HEK293T (cell line): ENCODE data around the gene NPAS4.
A peak's percentile ranks its signal among the peaks of the same experiment; 100 is the strongest.

ENCODE experiments used
- CTCF ChIA-PET: fragments of 350-600 bp; formaldehyde crosslinking; extraction: SDS; loops from one replicate; lab custom pipeline; 2021; ENCODE audit warnings: antibody characterized with exemption, inconsistent platforms; lab: Yijun Ruan, JAX
- POLR2A ChIA-PET: fragments of 350-600 bp; formaldehyde crosslinking; extraction: SDS; loops from one replicate; lab custom pipeline; 2020; ENCODE audit warnings: antibody characterized with exemption, inconsistent platforms; lab: Yijun Ruan, JAX
- DNase-seq: peaks from one replicate; pipeline ENCODE4 v3.0.0; 2012; ENCODE audit warnings: mixed read lengths; ENCODE audit errors: extremely low spot score
- ARNT ChIP-seq: fragments of 450-650 bp; IDR thresholded peaks from 2 replicates; pipeline ENCODE4 v1.6.1; 2017; ENCODE audit warnings: mild to moderate bottlenecking
- BHLHE40 ChIP-seq: fragments of 450-650 bp; IDR thresholded peaks from 2 replicates; pipeline ENCODE4 v1.6.1; 2016; ENCODE audit warnings: mild to moderate bottlenecking, moderate library complexity, borderline replicate concordance
- CTBP1 ChIP-seq: fragments of 450-650 bp; IDR thresholded peaks from 2 replicates; pipeline ENCODE4 v1.6.1; 2016; ENCODE audit warnings: borderline replicate concordance
- ELF4 ChIP-seq: fragments of 450-650 bp; IDR thresholded peaks from 2 replicates; pipeline ENCODE4 v1.6.1; 2017; ENCODE audit warnings: antibody characterized with exemption
- FOXA1 ChIP-seq: fragments of 450-650 bp; IDR thresholded peaks from 2 replicates; pipeline ENCODE4 v1.6.1; 2016; ENCODE audit warnings: mild to moderate bottlenecking
- FOXK2 ChIP-seq: fragments of 450-650 bp; IDR thresholded peaks from 2 replicates; pipeline ENCODE4 v1.6.1; 2016; ENCODE audit warnings: mild to moderate bottlenecking
- FOXM1 ChIP-seq: fragments of 450-650 bp; IDR thresholded peaks from 2 replicates; pipeline ENCODE4 v1.6.1; 2017; ENCODE audit warnings: mild to moderate bottlenecking, borderline replicate concordance
- HDGF ChIP-seq: fragments of 450-650 bp; IDR thresholded peaks from 2 replicates; pipeline ENCODE4 v1.6.1; 2017; ENCODE audit warnings: antibody characterized with exemption, borderline replicate concordance
- L3MBTL2 ChIP-seq: fragments of 450-650 bp; conservative IDR thresholded peaks from 2 replicates; pipeline ENCODE4 v1.6.1; 2016; ENCODE audit warnings: mild to moderate bottlenecking
- LEF1 ChIP-seq: fragments of 450-650 bp; IDR thresholded peaks from 2 replicates; pipeline ENCODE4 v1.6.1; 2017; ENCODE audit warnings: mild to moderate bottlenecking, borderline replicate concordance
- NFRKB ChIP-seq: fragments of 450-650 bp; IDR thresholded peaks from 2 replicates; pipeline ENCODE4 v1.6.1; 2016; ENCODE audit warnings: mild to moderate bottlenecking, moderate library complexity
- PKNOX1 ChIP-seq: fragments of 450-650 bp; IDR thresholded peaks from 2 replicates; pipeline ENCODE4 v1.6.1; 2016
- SP1 ChIP-seq: fragments of 450-650 bp; IDR thresholded peaks from 2 replicates; pipeline ENCODE4 v1.6.1; 2017
- SUZ12 ChIP-seq: fragments of 450-650 bp; IDR thresholded peaks from 2 replicates; pipeline ENCODE4 v1.6.1; 2016; ENCODE audit warnings: mild to moderate bottlenecking
- TARDBP ChIP-seq: fragments of 450-650 bp; IDR thresholded peaks from 2 replicates; pipeline ENCODE4 v1.6.1; 2016
- ZNF384 ChIP-seq: fragments of 450-650 bp; IDR thresholded peaks from 2 replicates; pipeline ENCODE4 v1.6.1; 2016

The NPAS4 gene

GRCh38 chr11:66408488-66409214 lies 12.2 kb upstream of the NPAS4 start:
- DNase-seq, result peak; percentile 90
- peak; percentile 35; the same call in 1 of the 2 replicates for TF ChIP-seq ARNT
- no peak for TF ChIP-seq FOXM1
- no peak for TF ChIP-seq TARDBP
- ChIA-PET POLR2A (interaction anchor here (1.4 kb wide), 1 partner anchor 71 kb away, joined by 6 read pairs; the partner anchor contains the start of gene DPP3), CTCF (interaction anchor here (1.1 to 3.2 kb wide), 6 partner anchors 13 to 269 kb away, joined by 3 to 12 read pairs (median 6); partner anchors contain the start of genes DPP3, MRPL11, NPAS4 and RBM4B)

- TF ChIP-seq BHLHE40 (no peak), SP1 (no peak), FOXM1 (no peak), CTBP1 (no peak), FOXA1 (no peak), TARDBP (no peak), LEF1 (no peak), PKNOX1 (no peak), ELF4 (no peak), FOXK2 (no peak), HDGF (no peak), L3MBTL2 (no peak), NFRKB (no peak)
- POLR2A ChIA-PET, result interaction anchor here (1.4 kb wide), 1 partner anchor 71 kb away, joined by 6 read pairs; the partner anchor contains the start of gene DPP3
- CTCF ChIA-PET, result interaction anchor here (1.1 to 3.2 kb wide), 6 partner anchors 12 to 269 kb away, joined by 3 to 12 read pairs (median 6); partner anchors contain the start of genes DPP3, MRPL11, NPAS4 and RBM4B
- DNase-seq, result no peak
Measured at GRCh38 chr11:66409226-66409625, 11.6 kb upstream of the NPAS4 start.

- no peak for DNase-seq
- ChIA-PET CTCF (interaction anchor here (1.7 to 3.2 kb wide), 3 partner anchors 11 to 268 kb away, joined by 6 to 12 read pairs (median 9); partner anchors contain the start of genes NPAS4 and RBM4B), POLR2A (interaction anchor here (1.4 kb wide), 1 partner anchor 10 kb away, joined by 3 read pairs; no protein-coding TSS in a partner anchor)
- TF ChIP-seq ELF4 (no peak), LEF1 (no peak), BHLHE40 (no peak), L3MBTL2 (no peak), SUZ12 (no peak), NFRKB (no peak), TARDBP (no peak), PKNOX1 (no peak), FOXA1 (no peak), SP1 (no peak), ARNT (no peak), CTBP1 (no peak), ZNF384 (no peak), FOXK2 (no peak), HDGF (no peak), FOXM1 (no peak)
Measured at GRCh38 chr11:66410191-66410590, 10.6 kb upstream of the NPAS4 start.

GRCh38 chr11:66411323-66411722 lies 9.5 kb upstream of the NPAS4 start:
- no peak for DNase-seq
- TF ChIP-seq ARNT (no peak), FOXA1 (no peak), FOXK2 (no peak), ELF4 (no peak), HDGF (no peak), ZNF384 (no peak), BHLHE40 (no peak), SP1 (no peak)
- CTCF ChIA-PET, result interaction anchor here (1.0 to 3.2 kb wide), 2 partner anchors 10 to 23 kb away, joined by 3 to 12 read pairs; partner anchors contain the start of gene NPAS4
- POLR2A ChIA-PET, result interaction anchor here (1.4 kb wide), 1 partner anchor 9 kb away, joined by 3 read pairs; no protein-coding TSS in a partner anchor

GRCh38 chr11:66412110-66412509 lies 8.7 kb upstream of the NPAS4 start:
- DNase-seq, result no peak
- ChIA-PET CTCF (no interaction called here), POLR2A (no interaction called here)
- TF ChIP-seq ZNF384, result no peak
- no peak for TF ChIP-seq ELF4
- no peak for TF ChIP-seq SP1
- no peak for TF ChIP-seq FOXM1
- TF ChIP-seq TARDBP, result no peak
- TF ChIP-seq ARNT, result no peak
- TF ChIP-seq FOXA1, result no peak
- TF ChIP-seq NFRKB, result no peak
- no peak for TF ChIP-seq BHLHE40
- no peak for TF ChIP-seq SUZ12
- no peak for TF ChIP-seq CTBP1
- no peak for TF ChIP-seq FOXK2

GRCh38 chr11:66413167-66413566 lies 7.7 kb upstream of the NPAS4 start:
- no peak for DNase-seq
- TF ChIP-seq ELF4 (no peak), FOXA1 (no peak), BHLHE40 (no peak), ARNT (no peak), HDGF (no peak), CTBP1 (no peak), NFRKB (no peak), FOXM1 (no peak), PKNOX1 (no peak), L3MBTL2 (no peak), SUZ12 (no peak), ZNF384 (no peak), SP1 (no peak), FOXK2 (no peak), LEF1 (no peak), TARDBP (no peak)
- ChIA-PET CTCF (no interaction called here), POLR2A (no interaction called here)
